ENCODE measurements around the gene LPCAT3. TPM values are rescaled to one million over a fixed set of nuclear protein-coding genes. Genes with fewer than 3 reads are reported as not detected.
"Not testable (repeated sequence)": the region's sequence is repeated elsewhere in the genome, so short reads cannot be mapped to it uniquely, and the experiment has no call there.

The LPCAT3 gene
- polyA plus RNA-seq, 1 experiment: 37.6 TPM

DNA sequence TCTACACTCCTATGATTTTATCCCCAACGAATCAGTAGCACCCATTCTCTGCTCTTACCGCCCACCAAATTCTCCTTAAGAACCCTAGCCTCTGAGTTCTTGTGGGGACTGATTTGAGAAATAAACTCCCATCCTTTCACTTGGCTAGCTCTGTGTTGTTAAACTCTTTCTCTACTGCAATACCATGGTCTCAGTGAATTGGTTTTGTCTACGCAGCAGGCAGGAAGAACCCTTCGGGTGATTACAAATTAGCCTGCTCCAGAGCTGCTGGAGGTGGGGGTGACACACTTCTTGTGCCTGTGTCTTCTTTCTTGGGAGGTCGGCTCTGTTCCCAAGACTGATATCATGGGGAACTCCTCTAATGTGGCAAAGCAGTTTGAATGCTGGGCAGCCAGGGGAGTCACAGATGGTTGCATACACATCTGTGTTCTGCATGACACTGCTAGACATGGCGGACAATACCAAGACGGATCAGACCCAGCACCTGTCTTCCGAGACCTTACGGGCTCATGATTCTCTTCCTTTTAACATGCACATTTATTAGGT, 40.6 kb upstream of the LPCAT3 start:
- CTCF ChIA-PET: interaction anchor here (1.2 to 5.0 kb wide), 4 partner anchors 34 to 54 kb away, joined by 4 to 33 read pairs (median 15); partner anchors contain the start of gene C1RL
- POLR2A ChIA-PET: no interaction called here
- Histone ChIP-seq H3K9me3 (ENCODE audit: control insufficient read depth, insufficient read depth, low read length) (no peaks in the 10 kb centered on the region), H3K4me3 (ENCODE audit: low read depth, low read length) (no peak overlapping the region), H3K27me3 (ENCODE audit: control insufficient read depth, insufficient read depth, low read length) (peaks cover 7% of the 10 kb centered on the region), H3K27ac (ENCODE audit: low read depth, low read length) (no peak overlapping the region)
- TF ChIP-seq, protein P1, sequence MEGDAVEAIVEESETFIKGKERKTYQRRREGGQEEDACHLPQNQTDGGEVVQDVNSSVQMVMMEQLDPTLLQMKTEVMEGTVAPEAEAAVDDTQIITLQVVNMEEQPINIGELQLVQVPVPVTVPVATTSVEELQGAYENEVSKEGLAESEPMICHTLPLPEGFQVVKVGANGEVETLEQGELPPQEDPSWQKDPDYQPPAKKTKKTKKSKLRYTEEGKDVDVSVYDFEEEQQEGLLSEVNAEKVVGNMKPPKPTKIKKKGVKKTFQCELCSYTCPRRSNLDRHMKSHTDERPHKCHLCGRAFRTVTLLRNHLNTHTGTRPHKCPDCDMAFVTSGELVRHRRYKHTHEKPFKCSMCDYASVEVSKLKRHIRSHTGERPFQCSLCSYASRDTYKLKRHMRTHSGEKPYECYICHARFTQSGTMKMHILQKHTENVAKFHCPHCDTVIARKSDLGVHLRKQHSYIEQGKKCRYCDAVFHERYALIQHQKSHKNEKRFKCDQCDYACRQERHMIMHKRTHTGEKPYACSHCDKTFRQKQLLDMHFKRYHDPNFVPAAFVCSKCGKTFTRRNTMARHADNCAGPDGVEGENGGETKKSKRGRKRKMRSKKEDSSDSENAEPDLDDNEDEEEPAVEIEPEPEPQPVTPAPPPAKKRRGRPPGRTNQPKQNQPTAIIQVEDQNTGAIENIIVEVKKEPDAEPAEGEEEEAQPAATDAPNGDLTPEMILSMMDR (IDR thresholded peaks at IDR 0.05; ENCODE audit: low read depth, low read length): no peak
- DNase-seq (ENCODE audit: low read depth, low spot score): no peak

DNA sequence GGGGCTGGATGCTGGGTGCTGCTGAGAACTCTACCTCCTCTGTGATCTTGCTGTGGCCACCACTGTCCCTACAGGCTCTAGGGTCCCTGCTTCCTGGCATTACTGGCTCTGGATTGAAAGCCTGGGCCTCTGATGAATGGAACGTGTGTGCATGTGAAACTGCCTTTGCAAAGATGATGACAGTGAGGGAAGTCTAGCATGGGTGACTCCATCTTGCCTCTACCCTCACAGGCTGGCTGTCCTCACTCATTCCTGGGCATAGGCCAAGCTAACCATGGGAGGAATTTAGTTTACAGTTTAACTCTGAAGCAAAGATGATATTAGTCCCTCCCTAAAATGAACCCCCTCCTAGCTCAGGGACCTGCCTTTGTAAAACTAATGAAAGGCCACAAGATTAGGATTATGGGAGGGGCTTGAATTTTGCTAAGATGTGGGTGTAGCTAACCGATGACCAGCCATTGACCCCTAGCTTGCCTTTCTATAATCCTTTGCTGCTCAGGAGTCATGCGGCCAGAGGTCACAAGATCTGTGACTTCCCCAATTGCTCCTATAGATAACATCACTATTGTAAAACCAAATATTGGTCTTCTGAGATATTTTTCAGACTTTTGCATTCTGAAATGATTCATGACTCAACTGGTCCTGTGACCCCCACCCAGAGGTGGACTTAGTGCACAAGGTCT, 40.0 kb upstream of the LPCAT3 start:
- Histone ChIP-seq H3K27ac (ENCODE audit: low read depth, low read length) (no peak overlapping the region), H3K9me3 (ENCODE audit: control insufficient read depth, insufficient read depth, low read length) (no peaks in the 10 kb centered on the region), H3K4me3 (ENCODE audit: low read depth, low read length) (no peak overlapping the region), H3K27me3 (ENCODE audit: control insufficient read depth, insufficient read depth, low read length) (peaks cover 7% of the 10 kb centered on the region)
- no peak for DNase-seq (ENCODE audit: low read depth, low spot score)
- TF ChIP-seq, protein P1 (IDR thresholded peaks at IDR 0.05; ENCODE audit: low read depth, low read length): no peak
- POLR2A ChIA-PET: no interaction called here
- CTCF ChIA-PET: interaction anchor here (1.2 to 5.0 kb wide), 5 partner anchors 16 to 55 kb away, joined by 4 to 33 read pairs (median 6); partner anchors contain the start of gene C1R

DNA sequence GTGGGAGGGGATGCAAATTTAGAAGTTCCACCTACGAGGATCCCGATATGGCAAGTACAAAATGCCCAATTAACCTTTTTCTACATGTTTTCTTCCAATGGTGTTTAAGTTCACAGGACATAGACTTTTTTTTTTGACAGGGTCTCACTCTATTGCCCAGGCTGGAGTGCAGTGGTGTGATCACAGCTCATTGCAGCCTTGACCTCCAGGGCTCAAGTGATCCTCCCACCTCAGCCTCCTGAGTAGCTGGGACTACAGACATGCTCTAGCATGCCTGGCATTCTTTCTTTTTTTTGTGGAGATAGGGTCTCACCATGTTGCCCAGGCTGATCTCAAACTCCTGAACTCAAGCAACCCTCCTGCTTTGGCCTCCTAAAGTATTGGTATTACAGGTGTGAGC, 37.5 kb upstream of the LPCAT3 start:
- CTCF ChIA-PET: interaction anchor here (0.9 to 1.4 kb wide), 2 partner anchors 91 to 133 kb away, joined by 4 to 5 read pairs; no protein-coding TSS in a partner anchor
- POLR2A ChIA-PET: not testable (repeated sequence)

DNA sequence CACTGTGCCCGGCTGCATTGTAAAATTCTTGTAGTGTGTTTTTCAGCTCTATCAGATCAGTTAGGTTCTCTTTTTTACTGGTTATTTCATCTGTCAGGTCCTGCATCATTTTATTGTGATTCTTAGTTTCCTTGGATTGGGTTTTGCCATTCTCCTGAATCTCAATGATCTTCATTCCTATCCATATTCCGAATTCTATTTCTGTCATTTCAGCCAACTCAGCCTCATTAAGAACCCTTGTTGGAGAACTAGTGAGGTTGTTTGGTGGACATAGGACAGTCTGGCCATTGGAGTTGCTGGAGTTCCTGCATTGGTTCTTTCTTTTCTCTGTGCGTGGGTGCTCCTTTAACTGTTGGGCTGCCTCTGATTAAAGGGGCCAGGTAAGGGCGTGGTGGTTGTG, 36.6 kb upstream of the LPCAT3 start:
- no peak for DNase-seq (ENCODE audit: low read depth, low spot score)
- no peaks in the 10 kb centered on the region for H3K9me3 ChIP-seq (ENCODE audit: control insufficient read depth, insufficient read depth, low read length)
- no peak overlapping the region for H3K4me3 ChIP-seq (ENCODE audit: low read depth, low read length)
- H3K27me3 ChIP-seq (ENCODE audit: control insufficient read depth, insufficient read depth, low read length): peaks cover 23% of the 10 kb centered on the region
- H3K27ac ChIP-seq (ENCODE audit: low read depth, low read length): no peak overlapping the region
- ChIA-PET CTCF (interaction anchor here (0.8 kb wide), 1 partner anchor 55 kb away, joined by 3 read pairs; no protein-coding TSS in a partner anchor), POLR2A (no interaction called here)
- TF ChIP-seq, protein P1 (IDR thresholded peaks at IDR 0.05; ENCODE audit: low read depth, low read length): no peak

More for the DNA sequence above, 37.5 kb upstream of the LPCAT3 start:
- DNase-seq (ENCODE audit: low read depth, low spot score); H3K27ac ChIP-seq (ENCODE audit: low read depth, low read length); H3K9me3 ChIP-seq (ENCODE audit: control insufficient read depth, insufficient read depth, low read length); H3K4me3 ChIP-seq (ENCODE audit: low read depth, low read length): not testable (repeated sequence)
- H3K27me3 ChIP-seq (ENCODE audit: control insufficient read depth, insufficient read depth, low read length): peaks cover 17% of the 10 kb centered on the region

DNA sequence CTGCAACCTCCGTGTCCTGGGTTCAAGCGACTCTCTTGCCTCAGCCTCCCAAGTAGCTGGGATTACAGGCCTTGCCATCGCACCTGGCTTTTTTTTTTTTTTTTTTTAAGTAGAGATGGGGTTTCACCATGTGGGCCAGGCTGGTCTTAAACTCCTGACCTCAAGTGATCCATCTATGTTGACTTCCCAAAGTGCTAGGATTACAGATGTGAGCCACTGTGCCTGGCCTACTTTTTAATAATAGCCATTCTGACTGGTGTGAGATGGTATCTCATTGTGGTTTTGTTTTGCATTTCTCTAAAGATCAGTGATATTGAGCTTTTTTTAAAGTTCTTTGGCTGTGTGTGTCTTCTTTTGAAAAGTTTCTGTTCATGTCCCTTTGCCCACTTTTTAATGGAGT, 31.7 kb upstream of the LPCAT3 start:
- H3K4me3 ChIP-seq (ENCODE audit: low read depth, low read length); POLR2A ChIA-PET; H3K27ac ChIP-seq (ENCODE audit: low read depth, low read length); H3K9me3 ChIP-seq (ENCODE audit: control insufficient read depth, insufficient read depth, low read length); DNase-seq (ENCODE audit: low read depth, low spot score): not testable (repeated sequence)
- CTCF ChIA-PET: interaction anchor here (0.6 to 1.1 kb wide), 3 partner anchors 11 to 92 kb away, joined by 3 to 7 read pairs (median 3); partner anchors contain the start of gene C1S
- H3K27me3 ChIP-seq (ENCODE audit: control insufficient read depth, insufficient read depth, low read length): peaks cover 18% of the 10 kb centered on the region

DNA sequence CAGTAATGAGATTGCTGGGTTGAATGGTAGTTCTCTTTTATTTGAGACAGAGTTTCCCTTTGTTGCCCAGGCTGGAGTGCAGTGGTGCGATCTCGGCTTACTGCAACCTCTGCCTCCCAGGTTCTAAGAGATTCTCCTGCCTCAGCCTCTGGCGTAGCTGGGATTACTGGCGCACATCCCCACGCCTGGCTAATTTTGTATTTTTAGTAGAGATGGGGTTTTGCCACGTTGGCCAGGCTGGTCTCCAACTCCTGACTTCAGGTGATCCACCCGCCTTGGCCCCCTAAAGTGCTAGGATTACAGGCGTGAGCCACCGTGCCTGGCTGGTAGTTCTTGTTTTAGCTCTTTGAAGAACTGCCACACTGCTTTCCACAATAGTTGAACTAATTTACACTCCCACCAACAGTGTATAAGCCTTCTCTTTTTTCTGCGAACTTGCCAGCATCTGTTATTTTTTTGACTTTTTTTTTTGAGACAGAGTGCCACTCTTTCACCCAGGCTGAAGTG, 31.2 kb upstream of the LPCAT3 start:
- H3K4me3 ChIP-seq (ENCODE audit: low read depth, low read length); H3K9me3 ChIP-seq (ENCODE audit: control insufficient read depth, insufficient read depth, low read length); H3K27ac ChIP-seq (ENCODE audit: low read depth, low read length); DNase-seq (ENCODE audit: low read depth, low spot score): not testable (repeated sequence)
- peaks cover 16% of the 10 kb centered on the region for H3K27me3 ChIP-seq (ENCODE audit: control insufficient read depth, insufficient read depth, low read length)
- POLR2A ChIA-PET: interaction anchor here (0.6 kb wide), 1 partner anchor 100 kb away, joined by 3 read pairs; no protein-coding TSS in a partner anchor
- CTCF ChIA-PET: interaction anchor here (0.6 to 1.1 kb wide), 2 partner anchors 11 to 44 kb away, joined by 3 to 7 read pairs; partner anchors contain the start of gene C1S

Data from AG04450 (cell line).